Measurements from ENCODE around the gene CDCA5. TPM values are rescaled to one million over a fixed set of nuclear protein-coding genes. Genes with fewer than 3 reads are reported as not detected.

Gene CDCA5
- total RNA-seq, 4 donors from 2014 or later, result 0.66 to 1.9 TPM; not detected in 2

GRCh38 chr11:65063532-65063931, 20.3 kb downstream of the CDCA5 start:
- no peak for TF ChIP-seq CTCF (IDR thresholded peaks at IDR 0.05; ENCODE audit: low read depth)

DNA sequence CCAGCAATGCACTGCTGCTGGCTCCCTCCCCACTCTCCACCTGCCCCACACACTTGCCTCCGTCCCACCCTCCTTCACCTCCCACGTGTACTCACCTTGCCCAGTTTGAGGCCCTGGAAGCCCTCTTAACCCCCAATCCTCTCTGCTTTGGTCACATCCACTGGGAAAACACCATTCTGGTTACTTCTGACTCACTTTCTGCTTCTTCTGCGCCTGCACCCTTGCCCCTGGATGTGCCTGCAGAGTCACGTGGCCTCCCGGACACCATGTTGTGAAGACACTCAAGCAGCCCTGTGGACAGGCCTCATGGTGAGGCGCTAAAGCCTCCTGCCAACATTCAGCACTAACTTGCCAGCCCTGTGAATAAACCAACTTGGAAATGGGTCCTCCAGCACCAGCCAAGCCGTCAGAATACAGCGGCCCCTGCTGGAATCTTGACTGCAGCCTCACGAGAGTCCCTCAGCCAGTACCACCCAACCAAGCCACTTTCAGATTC, 22.9 kb downstream of the CDCA5 start:
- no peak for TF ChIP-seq CTCF (IDR thresholded peaks at IDR 0.05; ENCODE audit: low read depth)

- TF ChIP-seq CTCF (IDR thresholded peaks at IDR 0.05; ENCODE audit: low read depth), result no peak
Observed at GRCh38 chr11:65059959-65060824, 23.6 kb downstream of the CDCA5 start.

DNA sequence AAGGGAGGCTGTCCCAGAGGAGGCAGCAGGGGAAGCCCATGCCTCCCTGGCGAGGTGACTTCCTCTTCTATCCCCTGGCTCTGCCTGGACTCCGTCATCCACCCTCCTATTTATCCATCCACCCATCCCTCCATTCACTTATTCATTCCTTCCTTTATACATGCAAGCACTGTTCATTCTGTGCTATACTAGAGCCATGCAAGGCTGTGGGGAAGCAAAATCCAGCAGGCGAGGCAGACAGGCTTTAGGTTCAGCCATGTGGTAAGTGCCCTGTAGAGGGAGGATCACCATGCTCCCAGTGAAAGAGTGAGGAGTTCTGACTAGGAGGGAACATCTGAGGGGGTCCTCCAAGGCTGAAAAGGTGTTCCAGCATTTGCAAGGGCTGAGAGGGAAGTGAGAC, 24.3 kb downstream of the CDCA5 start:
- TF ChIP-seq CTCF (IDR thresholded peaks at IDR 0.05; ENCODE audit: low read depth), result no peak

- TF ChIP-seq CTCF (IDR thresholded peaks at IDR 0.05; ENCODE audit: low read depth), result no peak
Observed at GRCh38 chr11:65058419-65059054, 25.3 kb downstream of the CDCA5 start, which contains the start of gene NAALADL1. NAALADL1 (minus strand) TSS chr11:65058553; CDS start chr11:65058521, 32 bp downstream.

- no peak for TF ChIP-seq CTCF (IDR thresholded peaks at IDR 0.05; ENCODE audit: low read depth)
Observed at GRCh38 chr11:65058012-65058411, 25.8 kb downstream of the CDCA5 start.

DNA sequence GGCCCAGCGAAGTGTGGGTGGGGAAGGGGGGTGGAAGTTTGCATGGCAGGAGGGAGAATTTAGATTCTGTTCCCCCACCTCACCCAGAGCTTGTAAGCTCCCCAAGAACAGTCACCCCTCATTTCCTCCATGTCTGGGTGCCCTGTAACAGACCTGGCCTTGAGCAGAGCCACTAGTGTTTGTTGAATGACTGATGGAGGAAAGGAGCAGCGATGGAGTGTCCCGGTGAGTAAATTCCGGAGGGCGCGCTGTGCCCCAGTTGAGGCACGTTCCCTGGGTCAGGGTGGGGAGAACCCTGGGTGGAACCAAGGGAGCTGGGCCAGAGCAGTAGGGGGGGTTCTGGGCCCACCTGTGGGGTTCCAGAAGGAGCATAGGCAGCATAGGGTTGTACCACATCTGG, 26.3 kb downstream of the CDCA5 start:
- no peak for TF ChIP-seq CTCF (IDR thresholded peaks at IDR 0.05; ENCODE audit: low read depth)

Measured in subcutaneous adipose tissue (tissue), 4 donors.